ENCODE measurements around the gene MACF1.
"Not testable (repeated sequence)": the region's sequence is repeated elsewhere in the genome, so short reads cannot be mapped to it uniquely, and the experiment has no call there.

The MACF1 gene

GRCh38 chr1:39182804-39183203 lies 21.7 kb upstream of the MACF1 start:
- no peak for DNase-seq

GRCh38 chr1:39183503-39184353 lies 20.8 kb upstream of the MACF1 start:
- DNase-seq, result no peak

GRCh38 chr1:39184354-39184818 lies 20.1 kb upstream of the MACF1 start:
- DNase-seq, result no peak

GRCh38 chr1:39187275-39188046 lies 17.0 kb upstream of the MACF1 start:
- DNase-seq, result no peak

- DNase-seq, result no peak
These were observed 14.9 kb upstream of the MACF1 start for GRCh38 chr1:39189592-39190041.

GRCh38 chr1:39190096-39190495 lies 14.4 kb upstream of the MACF1 start:
- DNase-seq, result no peak

GRCh38 chr1:39194398-39195051 lies 10.0 kb upstream of the MACF1 start:
- no peak for DNase-seq

- no peak for DNase-seq
These were observed 9.1 kb upstream of the MACF1 start for GRCh38 chr1:39195166-39196111.

- no peak for DNase-seq
These were observed 8.0 kb upstream of the MACF1 start for GRCh38 chr1:39196244-39197215.

- DNase-seq, result no peak
These were observed 4.9 kb upstream of the MACF1 start for GRCh38 chr1:39199593-39199992.

- no peak for DNase-seq
These were observed 746 bp downstream of the MACF1 start for GRCh38 chr1:39205102-39205780.

- DNase-seq, result no peak
These were observed 1.4 kb downstream of the MACF1 start for GRCh38 chr1:39205781-39206464.

GRCh38 chr1:39208360-39208759 lies 3.9 kb downstream of the MACF1 start:
- DNase-seq, result not testable (repeated sequence)

GRCh38 chr1:39210649-39211048 lies 6.2 kb downstream of the MACF1 start:
- no peak for DNase-seq

GRCh38 chr1:39212499-39212898 lies 8.0 kb downstream of the MACF1 start:
- DNase-seq, result no peak

- DNase-seq, result no peak
These were observed 9.1 kb downstream of the MACF1 start for GRCh38 chr1:39213511-39214002.

GRCh38 chr1:39214021-39214713 lies 9.7 kb downstream of the MACF1 start:
- no peak for DNase-seq

- DNase-seq, result no peak
These were observed 10.2 kb downstream of the MACF1 start for GRCh38 chr1:39214714-39214997.

All from DMS79 (cell line).